K562 (cell line): ENCODE measurements around the gene DOLPP1. TPM values are rescaled to one million over a fixed set of nuclear protein-coding genes. Genes with fewer than 3 reads are reported as not detected.
A peak's percentile ranks its signal among the peaks of the same experiment; 100 is the strongest.

ENCODE experiments used
- ATAC-seq: fragments of 200-7000 bp; cut with Tn5 transposase; 3 replicates; pipeline ENCODE4 v1.9.1; 2020; ENCODE audit warnings: moderate library complexity
- BruUV-seq: library from RNA; stranded (reverse); fragments of 400-500 nt; replicated peaks from 2 replicates; lab custom pipeline; 2021; lab: Mats Ljungman, UMichigan
- CTCF ChIA-PET: fragments of 300-600 bp; formaldehyde crosslinking; extraction: SDS; loops from one replicate; lab custom pipeline; 2021; ENCODE audit warnings: low intra/inter-chr PET ratio; lab: Yijun Ruan, JAX
- POLR2A ChIA-PET: fragments of 300-600, 350-650 bp; sonication (Branson Sonifier 250); formaldehyde crosslinking; extraction: SDS; loops from one replicate; lab custom pipeline; 2021; ENCODE audit warnings: antibody characterized with exemption, inconsistent platforms; lab: Yijun Ruan, JAX
- DNase-seq, 4 experiments: peaks; one replicate each; pipeline versions ENCODE4 v3.0.0 to v3.0.0-alpha.2; 2011 to 2018; ENCODE audit warnings: low spot score in 3 of 4, mixed read lengths in 3 of 4; ENCODE audit errors: extremely low read depth in 1 of 4
- FAIRE-seq: peaks from 2 replicates; lab custom pipeline; 2011; peaks lifted over from hg19 to GRCh38; lab: Jason Lieb, UNC
- H2AFZ ChIP-seq: 2 replicates; pipeline ENCODE4 v1.6.0; 2011; ENCODE audit warnings: low read depth, low read length, control low read depth, inconsistent platforms
- H3K27ac ChIP-seq: fragments of 200-600 bp; 3 replicates; pipeline ENCODE4 v1.8.0; 2011; ENCODE audit warnings: low read depth, mild to moderate bottlenecking, control low read depth, inconsistent platforms, low read length, moderate library complexity, mixed read lengths; ENCODE audit errors: extremely low read depth
- H3K27me3 ChIP-seq, 2 experiments: fragments of 300-600 bp in 1 of 2; 2 replicates in 1 of 2; 3 replicates in 1 of 2; pipeline versions ENCODE4 v1.6.0 to v1.8.0; 2011; ENCODE audit warnings: inconsistent platforms in 2 of 2, low read length in 2 of 2, mild to moderate bottlenecking in 1 of 2, mixed read lengths in 1 of 2, moderate library complexity in 1 of 2; ENCODE audit not compliant: control insufficient read depth in 2 of 2, insufficient read depth in 2 of 2
- H3K36me3 ChIP-seq: fragments of 300-600 bp; 3 replicates; pipeline ENCODE4 v1.8.0; 2011; ENCODE audit warnings: mild to moderate bottlenecking, low read length, inconsistent platforms; ENCODE audit not compliant: control insufficient read depth, insufficient read depth
- H3K4me1 ChIP-seq, 2 experiments: fragments of 200-600 bp in 1 of 2; replicated peaks in 1 of 2; 2 replicates in 1 of 2; 3 replicates in 1 of 2; pipeline versions ENCODE4 v1.5.1 to v1.8.0; 2011; ENCODE audit warnings: inconsistent platforms in 2 of 2, low read length in 2 of 2, mild to moderate bottlenecking in 1 of 2, mixed read lengths in 1 of 2, moderate library complexity in 1 of 2; ENCODE audit not compliant: control insufficient read depth in 2 of 2, insufficient read depth in 2 of 2
- H3K4me2 ChIP-seq: 2 replicates; pipeline ENCODE4 v1.6.1; 2011; ENCODE audit warnings: low read length, control low read depth, inconsistent platforms, mixed read lengths; ENCODE audit not compliant: insufficient read depth
- H3K4me3 ChIP-seq: fragments of 200-600 bp; sonication (generic), shearing (Covaris generic); 2 replicates; pipeline ENCODE4 v1.5.1; 2016; ENCODE audit warnings: control low read depth, inconsistent platforms
- H3K79me2 ChIP-seq: fragments of 200-600 bp; 3 replicates; pipeline ENCODE4 v1.8.0; 2011; ENCODE audit warnings: low read length, inconsistent platforms; ENCODE audit not compliant: control insufficient read depth, insufficient read depth
- H3K9ac ChIP-seq, 2 experiments: 2 replicates each; pipeline versions ENCODE4 v1.6.0 to v1.6.1; 2011; ENCODE audit warnings: low read depth in 2 of 2, low read length in 2 of 2, control low read depth in 1 of 2, inconsistent platforms in 1 of 2, mild to moderate bottlenecking in 1 of 2, mixed read lengths in 1 of 2; ENCODE audit not compliant: insufficient read depth in 1 of 2
- H3K9me1 ChIP-seq: one replicate; pipeline ENCODE4 v1.6.0; 2011; ENCODE audit warnings: inconsistent platforms, mild to moderate bottlenecking, low read length, moderate library complexity; ENCODE audit not compliant: control insufficient read depth, insufficient read depth
- H3K9me3 ChIP-seq: replicated peaks from 2 replicates; pipeline ENCODE4 v1.5.1; 2011; ENCODE audit warnings: low read depth, low read length, inconsistent platforms; ENCODE audit not compliant: control insufficient read depth, insufficient read depth
- H4K20me1 ChIP-seq: replicated peaks from 2 replicates; pipeline ENCODE4 v1.6.1; 2011; ENCODE audit warnings: low read length, inconsistent platforms, mixed read lengths; ENCODE audit not compliant: control insufficient read depth, insufficient read depth
- CBX2 ChIP-seq: fragments of 200-600 bp; sonication (generic); IDR thresholded peaks from one replicate; pipeline ENCODE4 v1.6.1; 2012; ENCODE audit warnings: mild to moderate bottlenecking, low read length, inconsistent platforms; ENCODE audit not compliant: insufficient read depth, poor library complexity, severe bottlenecking
- E2F6 ChIP-seq, 2 experiments: IDR thresholded peaks; 2 replicates each; pipeline ENCODE4 v1.6.1; 2011; ENCODE audit warnings: borderline replicate concordance in 1 of 2, control low read depth in 1 of 2, low read depth in 1 of 2, low read length in 1 of 2, mild to moderate bottlenecking in 1 of 2, mixed read lengths in 1 of 2, moderate library complexity in 1 of 2; ENCODE audit not compliant: insufficient read depth in 1 of 2, insufficient read length in 1 of 2, poor library complexity in 1 of 2, severe bottlenecking in 1 of 2; ENCODE audit errors: extremely low read depth in 1 of 2
- HMGN3 ChIP-seq: IDR thresholded peaks from 2 replicates; pipeline ENCODE4 v1.6.1; 2011; ENCODE audit warnings: borderline replicate concordance, low read depth, mild to moderate bottlenecking, mixed read lengths, low read length; ENCODE audit not compliant: insufficient read length; ENCODE audit errors: extremely low read depth
- HOXB6 ChIP-seq: fragments of 250-450 bp; sonication (Bioruptor Pico); IDR thresholded peaks from 2 replicates; pipeline ENCODE4 v1.5.1; 2022; ENCODE audit warnings: mild to moderate bottlenecking, borderline replicate concordance
- NFATC3 ChIP-seq: fragments of 450-650 bp; IDR thresholded peaks from 2 replicates; pipeline ENCODE4 v1.6.1; 2017; ENCODE audit warnings: mild to moderate bottlenecking
- RBM34 ChIP-seq: fragments of 200-400 bp; formaldehyde crosslinking; IDR thresholded peaks from 2 replicates; pipeline ENCODE4 v1.6.1; 2018; ENCODE audit warnings: low read length, borderline replicate concordance; ENCODE audit not compliant: insufficient read depth
- ZNF133 ChIP-seq: fragments of 250-450 bp; sonication (Bioruptor Pico); IDR thresholded peaks from 2 replicates; pipeline ENCODE4 v1.4.0; 2020; ENCODE audit warnings: mild to moderate bottlenecking
- ZNF347 ChIP-seq: fragments of 450-650 bp; formaldehyde crosslinking; IDR thresholded peaks from 2 replicates; pipeline ENCODE4 v1.4.0; 2020; ENCODE audit warnings: low read depth, mild to moderate bottlenecking, moderate library complexity
- ZNF408 ChIP-seq: fragments of 250-450 bp; sonication (Bioruptor Pico); IDR thresholded peaks from 2 replicates; pipeline ENCODE4 v1.4.0; 2020; ENCODE audit warnings: low read depth, mild to moderate bottlenecking, moderate library complexity
- WGBS: fragments of 100-300 bp; shearing (Covaris generic); methylation state at CpG from one replicate; pipeline ENCODE4 v1.1.6; 2016; ENCODE audit warnings: low coverage, mixed read lengths; ENCODE audit not compliant: insufficient coverage; ENCODE audit errors: missing lambda C conversion rate; 5-methylcytosine and 5-hydroxymethylcytosine counted together
- in situ Hi-C: fragments of 300-500 bp; cut with MboI; formaldehyde crosslinking; loops from 4 replicates; pipeline ENCODE4 v1.15.0; 2018; ENCODE audit warnings: inconsistent platforms, mixed read lengths
- intact Hi-C: fragments of 100-400 bp; cut with micrococcal nuclease; formaldehyde crosslinking; loops from 2 replicates; pipeline ENCODE4 v1.14.2; 2022
- polyA plus RNA-seq, 8 experiments: library from polyadenylated mRNA; depleted of rRNA in 4 of 8; stranded (reverse) in 5 of 8; unstranded in 3 of 8; fragments of >200 nt; fragmentation: Nextera tagmentation in 2 of 8; fragmentation: Illumina TruSeq in 1 of 8; extraction: Ambion mirVana in 2 of 8; extraction: Trizol in 1 of 8; gene quantifications; 2 replicates each; pipeline versions ENCODE4 v1.2.1 to v1.2.3, GENCODE V29; 2011 to 2014; ENCODE audit warnings: inconsistent platforms in 1 of 8, missing spikeins in 1 of 8
- total RNA-seq, 7 experiments: library from RNA; depleted of rRNA in 6 of 7; stranded (reverse); fragments of >200 nt in 6 of 7; fragmentation: Illumina TruSeq in 2 of 7; extraction: Trizol in 2 of 7; gene quantifications; 2 replicates each; pipeline versions ENCODE4 v1.2.1 to v1.2.3, GENCODE V29; 2011 to 2021; ENCODE audit warnings: low replicate concordance in 1 of 7

Gene DOLPP1
- total and polyA plus RNA-seq, 9 of the 15 experiments (the other 6 are each of a cell fraction or from before 2014, with no cell fraction given): 3.0 to 39.8 (median 30.5) TPM

GRCh38 chr9:129136446-129137035 is 55.6 kb downstream of the DOLPP1 start:
- H3K4me2 ChIP-seq: no peak overlapping the region
- in situ Hi-C loops (no loop called here), intact Hi-C loops (loop anchor here (10.0 kb wide), 1 partner anchor 648 kb away; no protein-coding TSS in a partner anchor)
- no peaks in the 10 kb centered on the region for H3K9me1 ChIP-seq
- peak overlapping the region in 1 of 2 experiments; percentile 67; a peak in 2 of 4 replicates for H3K9ac ChIP-seq
- peaks cover 9% of the 10 kb centered on the region for H3K79me2 ChIP-seq
- H2AFZ ChIP-seq: no peak overlapping the region
- H3K27me3 ChIP-seq: no peaks in the 10 kb centered on the region
- no peak overlapping the region for H3K27ac ChIP-seq
- ChIA-PET CTCF (no interaction called here), POLR2A (interaction anchor here (0.5 to 0.7 kb wide), 4 partner anchors 15 to 515 kb away, joined by 3 read pairs; no protein-coding TSS in a partner anchor)
- FAIRE-seq (no peak), ATAC-seq (no peak), DNase-seq (no peak)
- peaks cover 22 to 35% of the 10 kb centered on the region in 2 experiments for H3K4me1 ChIP-seq
- no peak overlapping the region for H3K4me3 ChIP-seq
- no TSS peak for BruUV-seq
- no peaks in the 10 kb centered on the region for H3K9me3 ChIP-seq
- no peaks in the 10 kb centered on the region for H4K20me1 ChIP-seq
- peaks cover 69% of the 10 kb centered on the region for H3K36me3 ChIP-seq
- 82% methylated on average over 14 of the region's 16 CpGs for WGBS
- TF ChIP-seq NFATC3 (no peak), ZNF133 (CRISPR knock-in tag) (no peak), RBM34 (no peak), ZNF408 (CRISPR knock-in tag) (no peak), ZNF347 (no peak), HOXB6 (CRISPR knock-in tag) (no peak), CBX2 (no peak), E2F6 (IDR thresholded peaks at IDR 0.05; ENCODE audit: borderline replicate concordance in 1 of 2, extremely low read depth in 1 of 2, insufficient read depth in 1 of 2, insufficient read length in 1 of 2, low read depth in 1 of 2, low read length in 1 of 2, poor library complexity in 1 of 2, severe bottlenecking in 1 of 2) (no peak), HMGN3 (no peak)
